Activated T-cell treated with anti-CD3 and anti-CD28 coated beads, Interleukin-2, amount 50 U/mL, for 48 hours (primary cell): Measurements from ENCODE around the gene AGR3.
"Not testable (repeated sequence)": the region's sequence is repeated elsewhere in the genome, so short reads cannot be mapped to it uniquely, and the experiment has no call there.

Experiments
- DNase-seq, 2 experiments: peaks; one replicate each; pipeline ENCODE4 v3.0.0-alpha.2; 2020

AGR3 gene

DNA sequence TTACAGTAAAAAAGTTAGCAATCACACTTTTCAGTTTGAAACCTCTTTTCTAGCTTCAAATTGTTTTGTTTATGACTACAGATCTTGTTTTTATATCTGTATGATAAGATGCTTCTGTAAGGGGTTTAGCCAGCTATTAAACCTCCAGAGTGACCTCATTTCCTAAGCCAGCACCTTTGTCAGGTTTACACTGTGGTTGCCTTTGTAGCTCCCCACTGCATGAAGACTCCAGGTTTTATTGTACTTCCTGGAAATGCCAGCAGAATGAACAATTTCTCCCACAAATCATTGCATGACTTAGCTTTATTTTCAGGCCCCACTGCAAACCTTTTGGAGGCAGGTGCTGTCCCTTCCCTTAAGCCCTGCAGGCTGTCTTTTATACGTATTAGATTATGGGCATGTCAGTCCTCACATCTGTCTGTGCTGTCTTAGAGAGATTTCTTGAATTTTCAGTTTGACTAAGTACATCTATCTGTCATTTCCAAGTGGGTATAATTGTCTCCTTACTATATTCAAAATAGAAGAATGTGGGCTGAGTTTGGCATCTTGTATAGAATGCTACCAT lies 8.2 kb upstream of the AGR3 start:
- no peak for DNase-seq

DNA sequence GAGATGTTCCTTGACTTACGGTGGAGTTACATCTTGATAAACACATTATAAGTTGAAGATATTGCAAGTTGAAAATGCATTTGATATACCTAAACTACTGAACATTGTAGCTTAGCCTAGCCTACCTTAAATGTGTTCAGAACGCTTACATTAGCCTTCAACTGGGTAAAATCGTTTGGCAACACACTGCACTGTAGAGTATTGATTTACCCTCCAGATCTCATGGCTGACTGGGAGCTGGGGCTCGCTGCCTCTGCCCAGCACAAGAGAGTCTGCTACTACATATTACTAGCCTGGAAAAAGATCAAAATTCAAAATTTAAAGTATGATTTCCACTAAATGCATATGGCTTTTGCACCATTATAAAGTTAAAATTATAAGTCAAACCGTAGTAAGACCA lies 7.5 kb upstream of the AGR3 start:
- no peak for DNase-seq

DNA sequence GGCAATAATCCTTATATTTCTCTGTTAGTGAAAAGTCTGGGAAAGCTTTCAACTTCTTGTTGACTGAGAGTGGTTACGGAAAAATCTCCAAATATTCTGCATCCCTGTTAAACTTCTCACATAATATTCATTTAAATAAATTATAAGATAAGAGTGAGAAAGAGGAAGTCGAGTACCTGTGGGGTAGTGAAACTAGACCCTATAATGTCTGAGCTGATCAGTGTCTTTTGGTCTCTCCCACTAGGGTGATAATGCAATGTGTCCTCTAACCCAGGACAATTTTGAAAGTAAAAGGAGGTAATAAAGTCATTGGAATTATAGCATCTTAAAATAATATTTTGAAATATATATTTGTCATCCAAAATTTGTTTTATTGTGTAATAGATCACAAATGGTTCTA lies 2.1 kb upstream of the AGR3 start:
- no peak for DNase-seq

DNA sequence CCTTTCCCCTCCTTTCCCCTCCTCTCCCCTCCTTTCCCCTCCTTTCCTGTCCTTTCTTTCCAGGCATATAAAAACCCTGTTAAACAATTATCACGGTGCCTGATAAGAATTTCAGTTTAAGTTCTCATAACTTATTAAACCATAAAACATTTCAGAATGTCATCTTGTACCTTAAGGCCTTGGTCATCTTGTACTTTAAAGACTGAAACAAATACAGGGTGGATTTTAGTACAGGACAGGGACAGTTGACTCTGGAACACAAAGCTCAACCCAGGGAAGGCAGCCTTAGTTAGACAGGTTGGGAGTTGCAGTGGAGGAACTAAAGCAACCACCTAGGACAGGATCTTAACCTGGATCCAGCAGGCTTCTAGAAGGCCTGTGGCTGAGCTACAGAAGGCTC lies 1.2 kb downstream of the AGR3 start:
- DNase-seq = no peak

DNA sequence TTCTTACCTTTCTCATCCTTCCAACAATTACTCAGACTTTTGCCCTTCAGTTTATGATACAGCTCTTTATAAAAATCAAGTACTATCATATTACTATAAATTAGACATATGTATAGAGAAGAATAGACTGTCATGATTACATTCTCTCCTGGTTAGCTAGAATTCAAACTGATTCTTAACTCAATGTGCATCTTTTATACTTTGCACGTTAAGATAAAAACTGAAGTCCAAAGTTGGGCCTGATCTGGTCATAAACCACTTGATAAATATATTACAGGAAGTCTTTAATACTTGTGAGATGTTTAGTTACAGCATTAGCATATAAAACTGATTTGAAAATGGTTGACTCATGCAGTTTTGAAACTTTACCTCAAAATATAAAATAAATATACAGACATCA lies 2.6 kb downstream of the AGR3 start:
- no peak for DNase-seq

DNA sequence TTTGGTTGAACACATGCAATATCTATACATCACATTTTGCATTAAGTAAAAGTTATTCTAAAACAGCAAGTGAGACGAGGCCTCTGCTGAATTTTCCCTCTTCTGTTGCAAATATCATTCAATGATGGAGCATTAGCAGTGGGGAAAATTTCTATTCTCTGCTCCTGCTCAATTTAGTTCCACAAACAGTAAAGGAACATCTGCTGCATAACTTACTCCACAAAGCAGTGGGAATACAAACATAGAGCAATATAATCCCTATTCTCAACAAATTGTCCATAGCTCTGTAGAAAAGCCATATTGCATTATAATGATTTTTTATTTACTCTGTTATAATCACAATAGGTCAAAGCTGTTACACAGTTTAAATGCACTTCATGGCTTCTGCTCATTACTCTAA lies 5.9 kb downstream of the AGR3 start:
- DNase-seq = no peak

DNA sequence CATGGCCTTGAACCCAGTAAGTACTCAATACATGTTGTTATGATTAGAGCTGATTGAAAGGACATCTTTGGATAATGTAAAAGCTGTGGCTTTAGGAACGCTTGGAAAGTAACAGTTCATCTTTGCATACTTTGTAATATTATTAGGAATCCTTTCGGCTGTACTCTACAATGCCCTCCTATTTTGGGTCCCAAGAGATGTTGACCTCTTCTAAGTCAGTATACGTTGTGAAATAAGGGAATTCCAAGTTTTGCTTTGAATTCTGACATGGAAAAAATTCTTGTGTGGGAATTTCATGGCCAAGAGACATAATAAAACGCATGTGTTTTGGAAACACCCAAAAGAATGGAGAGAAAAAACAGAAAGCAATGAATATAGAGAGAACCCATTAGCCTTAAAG lies 7.7 kb downstream of the AGR3 start:
- DNase-seq = no peak

DNA sequence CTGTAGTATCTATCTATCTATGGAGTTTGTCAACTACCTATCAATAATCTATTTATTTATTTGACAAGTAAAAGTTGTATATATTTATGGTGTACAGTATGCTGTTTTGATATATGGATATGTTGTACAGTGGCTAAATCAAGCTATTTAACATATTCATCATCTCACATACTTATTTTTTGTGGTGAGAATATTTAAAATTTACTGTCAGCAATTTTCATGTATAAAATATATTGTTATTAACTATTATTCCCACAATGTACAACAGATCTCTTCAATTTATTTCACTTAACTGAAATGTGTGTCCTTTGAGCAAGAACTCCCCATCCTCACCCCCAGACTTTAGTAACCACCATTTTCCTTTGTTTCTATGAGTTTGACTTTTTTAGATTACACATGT lies 14.5 kb downstream of the AGR3 start:
- DNase-seq = no peak

DNA sequence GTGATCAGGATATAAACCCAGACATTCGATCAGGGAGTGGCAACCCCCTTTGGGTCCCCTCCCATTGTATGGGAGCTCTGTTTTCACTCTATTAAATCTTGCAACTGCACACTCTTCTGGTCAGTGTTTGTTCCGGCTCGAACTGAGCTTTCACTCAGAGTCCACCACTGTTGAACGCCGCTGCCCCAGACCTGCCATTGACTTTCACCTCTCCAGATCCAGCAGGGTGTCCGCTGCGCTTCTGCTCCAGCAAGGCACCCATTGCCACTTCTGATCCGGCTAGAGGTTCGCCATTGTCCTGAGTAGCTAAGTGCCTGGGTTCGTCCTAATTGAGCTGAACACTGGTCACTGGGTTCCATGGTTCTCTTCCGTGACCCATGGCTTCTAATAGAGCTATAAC lies 28.6 kb downstream of the AGR3 start:
- DNase-seq = not testable (repeated sequence)

DNA sequence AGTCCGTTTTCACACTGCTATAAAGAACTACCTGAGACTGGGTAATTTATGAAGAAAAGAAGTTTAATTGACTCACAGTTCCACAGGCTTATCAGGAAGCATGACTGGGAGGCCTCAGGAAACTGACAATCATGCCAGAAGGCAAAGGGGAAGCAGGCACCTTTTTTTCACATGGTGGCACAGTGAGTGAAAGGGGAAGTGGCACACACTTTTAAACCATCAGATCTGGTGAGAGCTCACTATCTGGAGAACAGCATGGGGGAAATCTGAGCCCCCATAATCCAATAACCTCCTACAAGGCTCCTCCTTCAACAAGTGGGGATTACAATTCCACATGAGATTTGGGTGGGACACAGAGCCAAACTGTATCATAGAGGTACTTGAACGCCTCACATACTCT lies 30.0 kb downstream of the AGR3 start:
- no peak for DNase-seq

DNA sequence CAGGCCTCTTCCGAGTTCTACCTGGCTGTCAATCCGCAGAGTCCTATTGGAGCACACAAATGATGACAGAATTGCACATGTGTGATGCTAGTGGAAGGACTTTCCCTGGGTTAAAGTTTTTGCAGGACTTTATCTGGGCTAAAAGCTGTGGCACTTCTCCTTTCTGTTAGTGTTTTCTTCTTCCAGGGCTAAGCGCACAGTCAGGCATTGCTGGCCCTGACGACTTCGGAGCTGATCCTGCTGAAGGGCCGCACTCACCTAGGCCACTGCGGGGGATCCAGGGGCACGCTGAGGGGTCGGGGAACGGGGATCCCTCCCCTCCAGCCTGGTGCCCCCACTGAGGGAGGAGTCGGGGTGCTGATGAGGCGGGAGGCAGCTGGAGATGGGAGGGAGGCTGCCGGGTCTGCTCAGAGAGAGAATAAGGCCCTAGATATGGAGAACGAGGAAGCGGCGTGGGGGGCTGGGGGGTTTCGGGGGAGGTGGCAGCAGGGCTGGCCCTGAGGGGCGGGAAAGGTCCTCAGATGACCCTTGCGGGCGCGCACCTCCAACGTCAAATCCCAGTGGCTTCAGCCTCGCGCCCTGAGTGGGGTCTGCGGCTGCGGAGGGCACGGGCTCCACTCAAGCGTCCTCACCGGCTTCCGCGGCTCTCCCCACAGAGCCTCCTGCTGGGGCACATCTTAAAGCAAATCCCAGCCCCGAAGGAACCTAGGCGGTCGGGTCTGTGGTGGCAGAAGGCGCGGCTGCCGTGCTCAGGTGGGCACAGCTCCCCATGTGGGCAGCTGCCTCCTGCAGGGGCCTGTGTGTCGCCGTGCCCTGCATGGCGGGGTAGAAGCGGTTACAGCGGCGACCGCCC lies 30.9 kb downstream of the AGR3 start:
- no peak for DNase-seq

DNA sequence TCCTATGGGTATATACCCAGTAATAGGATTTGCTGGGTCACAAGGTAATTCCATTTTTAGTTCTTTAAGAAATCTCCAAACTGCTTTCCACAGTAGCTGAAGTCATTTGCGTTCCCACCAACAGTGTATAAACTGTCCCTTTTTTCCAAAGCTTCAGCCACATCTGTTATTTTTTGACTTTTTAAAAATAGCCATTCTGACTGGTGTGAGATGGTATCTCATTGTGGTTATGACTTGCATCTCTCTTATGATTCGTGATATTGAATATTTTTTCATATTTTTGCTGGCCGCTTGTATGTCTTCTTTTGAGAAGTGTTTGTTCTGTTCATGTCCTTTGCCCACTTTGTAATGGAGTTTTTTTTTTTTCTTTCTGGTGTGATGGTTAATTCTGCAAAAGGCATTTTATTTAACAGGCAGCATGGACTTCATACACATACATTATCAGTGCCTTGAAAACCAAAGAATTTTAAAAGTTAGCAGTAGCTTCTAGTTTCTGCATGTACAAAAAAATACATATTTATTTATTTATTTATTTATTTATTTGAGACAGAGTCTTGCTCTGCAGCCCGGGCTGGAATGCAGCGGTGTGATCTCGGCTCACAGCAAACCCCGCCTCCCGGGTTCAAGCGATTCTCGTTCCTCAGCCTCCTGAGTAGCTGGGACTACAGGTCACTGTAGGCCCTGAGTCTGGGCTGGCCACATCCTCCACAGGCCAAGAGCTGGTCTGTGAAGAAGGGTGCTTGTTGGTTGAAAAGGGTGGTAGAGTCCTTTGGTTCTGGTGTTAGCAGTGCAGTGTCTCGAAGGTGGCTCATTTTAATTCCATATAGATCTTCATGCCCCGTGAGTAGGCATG lies 32.3 kb downstream of the AGR3 start:
- no peak for DNase-seq

DNA sequence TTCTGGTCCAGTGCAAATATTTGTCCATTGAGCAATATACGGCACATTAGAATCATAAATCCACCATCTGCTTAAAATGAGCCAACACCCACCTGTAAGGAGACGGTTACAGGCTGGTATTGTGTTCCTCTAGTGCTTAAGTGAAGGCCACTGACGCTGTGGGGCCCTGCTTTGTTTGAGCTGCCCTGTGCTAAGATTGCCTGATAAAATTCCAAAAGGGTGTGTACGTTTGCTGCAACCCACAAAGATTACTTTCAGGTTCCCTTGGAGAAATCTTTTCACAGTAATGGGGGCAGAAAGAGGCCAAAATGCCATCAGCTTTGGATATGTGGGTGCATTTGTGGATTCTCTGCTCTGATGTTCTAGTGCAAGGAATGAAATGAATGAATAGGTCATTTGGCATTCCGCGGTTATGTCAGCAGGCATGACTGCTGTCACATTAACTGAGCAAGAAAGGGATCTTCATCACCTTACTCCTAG lies 34.4 kb downstream of the AGR3 start:
- DNase-seq = no peak

DNA sequence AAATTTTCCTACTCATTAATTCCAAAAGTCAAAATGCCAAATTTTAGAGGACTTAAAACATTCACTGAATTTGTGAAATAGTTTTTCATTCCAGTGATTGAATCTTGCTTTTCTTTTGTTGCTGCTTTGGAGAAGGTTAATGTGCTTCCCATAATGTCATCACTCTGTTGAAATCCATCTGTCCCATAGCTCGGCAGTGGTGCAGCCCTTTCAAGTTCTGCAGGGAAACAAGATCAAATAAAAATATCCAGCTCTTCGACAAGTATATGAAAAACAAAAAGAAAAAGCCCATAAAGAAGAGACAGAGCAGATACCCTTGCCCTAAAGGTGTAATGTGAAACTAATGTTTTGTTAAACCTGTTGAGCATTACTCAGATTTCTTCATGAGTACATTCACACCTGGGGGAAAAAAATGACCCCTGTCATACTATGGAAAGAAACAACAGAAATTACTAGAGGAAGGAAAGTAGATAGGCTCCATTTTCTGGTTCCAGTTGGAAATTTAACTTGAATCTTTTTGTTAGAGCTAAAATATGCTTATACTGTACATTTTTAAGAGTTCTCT lies 35.1 kb downstream of the AGR3 start:
- DNase-seq = no peak

DNA sequence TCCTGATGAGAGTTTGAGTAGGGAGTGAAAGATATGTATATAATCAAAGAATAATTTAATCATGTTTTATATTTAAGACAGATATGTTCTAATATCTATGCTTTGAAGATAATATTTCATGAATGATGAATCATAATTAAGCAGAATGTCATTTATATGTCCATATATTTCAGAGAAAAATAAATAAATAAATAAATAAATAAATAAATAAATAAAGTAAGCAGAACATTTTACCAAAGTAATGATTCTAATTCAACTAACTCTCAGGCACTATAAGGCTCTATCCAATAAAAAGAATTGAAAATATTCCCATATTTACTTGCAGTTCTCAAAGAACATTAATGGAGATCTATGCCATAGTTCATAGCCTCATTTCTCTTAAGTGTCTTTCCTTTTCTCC lies 36.0 kb downstream of the AGR3 start:
- DNase-seq = no peak

DNA sequence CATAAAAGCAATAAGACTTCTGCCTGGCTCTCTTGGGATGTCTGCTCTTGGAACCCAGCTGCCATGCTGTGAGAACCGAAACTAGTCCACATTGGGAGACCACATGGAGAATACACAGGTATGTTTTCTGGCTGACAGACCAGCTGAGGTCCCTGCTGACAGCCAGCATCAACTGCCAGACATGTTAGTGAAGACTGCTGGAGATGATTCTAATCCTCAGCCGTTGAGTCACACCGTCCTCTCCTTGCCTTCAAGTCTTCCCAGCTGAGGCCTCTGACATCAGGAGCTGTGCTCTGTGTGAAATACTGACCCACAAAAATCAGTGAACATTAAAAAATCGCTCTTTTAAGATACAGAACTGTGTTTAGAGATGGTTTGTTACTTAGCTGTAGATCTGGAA lies 40.1 kb downstream of the AGR3 start:
- no peak for DNase-seq

DNA sequence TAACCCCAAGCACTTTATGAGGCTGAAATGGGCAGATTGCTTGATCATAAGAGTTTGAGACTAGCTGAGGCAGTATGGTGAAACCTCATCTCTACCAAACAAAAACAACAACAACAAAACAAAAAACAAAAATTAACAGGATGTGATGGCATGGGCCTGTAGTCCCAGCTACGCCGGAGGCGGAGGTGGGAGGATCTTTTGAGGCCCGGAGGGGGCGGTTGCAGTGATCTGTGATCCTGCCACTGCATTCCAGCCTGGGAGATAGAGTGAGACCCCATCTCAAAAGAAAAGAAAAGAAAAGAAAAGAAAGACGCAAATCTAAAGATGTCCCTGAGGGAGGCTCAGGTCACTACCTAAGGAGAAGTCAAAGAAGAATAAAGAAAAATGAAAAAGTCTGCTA lies 41.7 kb downstream of the AGR3 start:
- DNase-seq = no peak

DNA sequence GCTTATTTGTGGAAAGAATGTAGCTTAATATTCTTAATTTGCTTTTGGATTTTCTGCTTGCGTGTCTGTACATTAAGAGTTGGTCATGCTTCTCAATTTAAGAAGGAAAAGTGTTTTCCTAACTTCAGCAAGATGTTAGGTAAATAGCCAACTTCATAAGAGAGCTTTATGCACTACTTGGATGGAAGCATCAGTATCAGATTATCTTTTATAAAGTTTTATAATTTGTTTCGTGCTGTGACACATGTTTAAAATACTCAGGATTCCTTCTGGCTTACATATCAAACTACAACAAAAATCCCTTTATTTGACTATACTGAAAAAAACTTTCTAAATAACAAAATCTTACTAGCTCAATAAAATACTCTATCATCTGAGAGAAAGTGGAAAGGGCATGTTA lies 42.1 kb downstream of the AGR3 start:
- no peak for DNase-seq

DNA sequence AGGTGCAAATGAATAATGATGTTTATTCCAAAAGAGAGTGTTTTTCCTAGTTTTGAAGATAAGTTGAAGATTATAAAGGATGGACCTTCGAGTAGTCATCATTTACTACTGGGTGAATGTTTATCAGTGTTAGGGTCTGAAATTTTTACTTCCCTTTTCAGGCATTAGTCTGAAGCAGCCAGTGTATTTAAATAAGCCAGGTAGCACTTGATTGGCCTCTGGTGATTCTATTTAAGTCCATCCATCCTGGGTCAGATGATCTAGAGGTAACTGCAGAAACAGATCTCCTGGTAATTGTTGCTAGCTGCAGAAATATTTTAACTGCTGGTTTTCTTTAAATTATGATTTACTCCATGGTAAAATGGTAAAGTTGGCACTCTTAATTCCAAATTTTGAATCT lies 42.9 kb downstream of the AGR3 start:
- no peak for DNase-seq

DNA sequence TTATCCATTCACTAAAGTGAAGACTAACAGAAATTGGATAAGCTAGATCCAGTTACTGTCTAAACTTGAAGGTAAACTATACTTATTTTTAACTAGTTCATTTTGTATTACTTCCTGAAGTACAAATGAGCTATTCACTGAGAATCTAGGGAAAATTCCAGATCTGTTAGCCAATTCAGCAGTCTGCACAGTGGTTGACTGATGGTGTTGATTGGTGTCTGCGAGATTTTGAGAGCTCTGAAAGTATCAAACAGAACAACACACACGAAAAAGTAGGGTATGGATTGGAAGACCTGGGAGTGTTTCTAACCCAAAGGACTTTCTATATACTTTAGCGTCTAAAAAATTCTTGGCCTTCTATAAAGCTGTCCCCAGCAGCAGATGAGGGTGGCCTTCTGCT lies 43.4 kb downstream of the AGR3 start:
- no peak for DNase-seq

DNA sequence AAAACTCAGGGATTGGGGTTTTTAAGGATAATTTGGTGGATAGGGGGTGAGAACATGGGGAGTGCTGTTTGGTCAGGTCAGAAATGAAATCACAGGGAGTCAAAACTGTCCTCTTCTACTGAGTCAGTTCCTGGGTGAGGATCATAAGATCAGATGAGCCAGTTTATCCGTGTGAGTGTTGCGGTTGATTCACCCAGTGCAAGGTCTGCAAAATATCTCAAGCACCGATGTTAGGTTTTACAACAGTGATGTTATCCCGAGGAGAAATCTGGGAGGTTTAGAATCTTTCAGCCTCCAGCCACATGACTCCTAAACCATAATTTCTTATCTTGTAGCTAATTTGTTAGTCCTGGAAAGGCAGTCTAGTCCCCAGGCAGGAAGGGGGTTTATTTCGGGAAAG lies 45.3 kb downstream of the AGR3 start:
- no peak for DNase-seq

DNA sequence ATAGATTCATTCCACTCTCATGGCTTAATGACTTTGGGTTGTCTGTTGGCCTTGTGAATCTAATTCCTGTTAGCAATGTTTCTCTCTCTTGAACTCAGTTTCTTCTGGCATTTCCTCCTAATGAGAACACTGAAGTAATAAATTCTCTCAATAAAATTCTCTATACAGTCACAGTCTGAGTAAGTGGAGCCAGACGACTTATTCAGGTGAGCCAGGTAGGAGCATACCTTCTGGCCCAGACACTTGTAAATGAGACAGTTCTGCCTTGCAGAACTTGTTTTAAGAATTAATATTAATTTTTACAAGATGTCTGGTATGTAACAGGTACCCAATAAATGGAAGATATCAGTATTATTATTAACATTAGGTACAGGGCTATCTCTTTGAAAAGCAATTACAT lies 48.4 kb downstream of the AGR3 start:
- DNase-seq = no peak

DNA sequence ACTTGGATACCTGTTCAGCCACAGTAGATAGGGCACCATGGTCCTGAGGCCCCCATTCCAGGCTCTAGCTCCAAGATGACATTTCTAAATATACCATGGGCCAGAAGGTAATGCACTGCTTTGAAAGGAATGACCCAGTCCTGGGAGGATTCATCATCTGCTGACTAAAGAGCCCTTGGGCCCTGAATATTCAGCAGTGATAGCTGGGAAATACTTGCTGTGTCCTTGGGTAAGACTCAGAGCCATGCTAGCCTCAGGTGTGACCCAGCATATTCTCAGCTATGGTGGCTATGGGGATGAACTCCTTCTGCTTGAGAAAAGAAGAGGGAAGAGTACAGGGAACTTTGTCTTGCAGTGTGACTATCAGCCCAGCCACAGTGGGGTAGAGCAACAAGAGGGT lies 55.7 kb downstream of the AGR3 start:
- DNase-seq = no peak

DNA sequence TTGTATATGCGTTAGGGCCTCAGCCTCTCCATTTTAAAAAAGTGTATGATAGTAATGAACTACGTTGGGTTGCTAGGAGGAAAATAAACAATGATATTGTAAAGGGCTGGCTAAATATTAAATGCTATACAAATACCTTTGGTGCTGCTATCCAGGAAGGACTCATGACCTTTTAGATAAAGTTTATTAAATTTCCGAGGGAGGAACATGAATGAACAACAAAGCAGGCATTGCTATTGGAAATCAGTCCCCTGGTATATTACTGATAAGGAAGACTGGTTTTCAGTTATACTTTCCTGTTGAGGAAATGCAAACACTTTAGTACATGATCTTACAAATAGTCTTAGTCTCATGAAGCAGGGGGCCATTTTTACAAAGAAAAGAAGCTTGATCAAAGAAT lies 59.8 kb downstream of the AGR3 start:
- DNase-seq = no peak
